Left ventricle myocardium superior (tissue), 1 donor: ENCODE data around the gene ZWILCH. TPM values are rescaled to one million over a fixed set of nuclear protein-coding genes. Genes with fewer than 3 reads are reported as not detected.
"Not testable (repeated sequence)": the region's sequence is repeated elsewhere in the genome, so short reads cannot be mapped to it uniquely, and the experiment has no call there.

Experiments
- ATAC-seq: fragments of 200-7000 bp; cut with Tn5 transposase; one replicate; pipeline ENCODE4 v1.9.1; 2020; ENCODE audit warnings: mild to moderate bottlenecking, moderate library complexity
- DNase-seq: peaks from one replicate; pipeline ENCODE4 v3.0.0-alpha.2; 2020
- intact Hi-C: fragments of 100-400 bp; cut with micrococcal nuclease; formaldehyde crosslinking; loops from one replicate; pipeline ENCODE4 v1.11.0; 2022
- total RNA-seq: library from RNA; stranded (reverse); fragmentation: NEBNext Ultra II Directional; extraction: Animal tissue kit (Norgen Biotek cat#: 25700); gene quantifications from one replicate; pipeline ENCODE4 v1.2.1, GENCODE V29; 2021
- donor health status: DM: no; HTN: yes; CAD: no; lungs with severe emphysema.

ZWILCH gene
- total RNA-seq, 1 donor from 2014 or later: 1.8 TPM

DNA sequence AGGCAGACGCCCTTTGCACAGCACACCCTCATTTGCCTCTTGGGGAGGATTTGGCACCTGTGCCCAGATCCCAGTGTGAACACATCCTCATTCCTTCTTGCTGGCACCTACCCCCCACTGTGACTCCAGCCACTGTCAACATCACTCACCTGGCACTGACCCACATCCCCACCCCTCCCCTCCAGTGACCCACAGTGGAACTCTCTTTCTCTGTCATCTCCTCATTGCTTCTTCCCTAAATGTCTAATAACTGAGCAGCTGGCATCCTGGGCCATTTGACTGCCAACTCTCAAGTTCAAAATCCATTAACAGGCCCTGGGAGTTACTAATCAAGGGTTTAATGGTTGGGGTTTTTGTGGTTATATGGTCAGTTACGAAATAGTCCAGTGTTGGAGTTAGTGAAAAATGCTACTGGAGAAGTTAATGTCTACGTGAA, 22.0 kb upstream of the ZWILCH start:
- ATAC-seq (peak; percentile 57), DNase-seq (no peak)
- intact Hi-C loops: no loop called here

DNA sequence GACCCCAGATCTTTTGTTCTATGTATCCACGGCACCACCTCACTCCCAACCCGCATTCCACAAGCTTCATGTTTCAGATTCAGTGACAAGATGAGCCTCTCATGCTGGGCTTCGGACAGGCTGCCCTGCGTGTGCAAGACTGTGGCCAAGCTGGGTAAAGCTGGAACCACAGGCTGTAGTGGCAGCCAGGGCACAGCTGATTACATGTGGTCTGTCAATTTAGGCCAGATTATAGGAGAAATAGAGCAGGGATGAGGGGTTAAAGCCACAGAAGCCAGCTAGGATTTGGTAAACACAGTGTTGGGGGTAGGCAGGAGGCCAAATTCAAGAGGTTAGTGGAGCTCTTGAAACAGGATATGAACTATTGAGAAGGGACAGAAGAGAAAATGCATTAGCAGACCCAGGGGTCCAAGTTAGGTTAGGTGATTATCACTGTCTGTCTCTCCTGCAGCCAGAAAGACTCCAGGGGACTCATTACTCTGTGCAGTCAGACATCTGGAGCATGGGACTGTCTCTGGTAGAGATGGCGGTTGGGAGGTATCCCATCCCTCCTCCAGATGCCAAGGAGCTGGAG, 20.5 kb upstream of the ZWILCH start:
- intact Hi-C loops: no loop called here
- ATAC-seq (no peak), DNase-seq (no peak)

DNA sequence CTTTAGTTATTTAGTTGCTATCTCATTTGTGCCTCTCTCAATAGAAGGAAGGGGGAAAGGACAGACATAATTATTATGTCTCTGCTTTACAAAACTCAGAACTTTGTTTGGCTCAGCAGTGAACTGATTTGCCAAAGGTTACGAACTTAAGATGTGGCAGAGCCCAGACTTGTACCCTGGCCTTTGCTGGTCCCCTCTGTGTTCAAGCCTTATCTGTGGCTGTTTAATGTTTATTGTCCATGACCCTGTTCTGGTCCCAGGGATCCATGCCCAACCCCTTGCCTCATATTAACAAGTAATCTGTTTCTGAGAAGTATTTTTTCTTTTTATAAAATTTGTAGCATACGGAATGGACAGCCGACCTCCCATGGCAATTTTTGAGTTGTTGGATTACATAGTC, 18.2 kb upstream of the ZWILCH start:
- ATAC-seq (no peak), DNase-seq (no peak)
- intact Hi-C loops: no loop called here

DNA sequence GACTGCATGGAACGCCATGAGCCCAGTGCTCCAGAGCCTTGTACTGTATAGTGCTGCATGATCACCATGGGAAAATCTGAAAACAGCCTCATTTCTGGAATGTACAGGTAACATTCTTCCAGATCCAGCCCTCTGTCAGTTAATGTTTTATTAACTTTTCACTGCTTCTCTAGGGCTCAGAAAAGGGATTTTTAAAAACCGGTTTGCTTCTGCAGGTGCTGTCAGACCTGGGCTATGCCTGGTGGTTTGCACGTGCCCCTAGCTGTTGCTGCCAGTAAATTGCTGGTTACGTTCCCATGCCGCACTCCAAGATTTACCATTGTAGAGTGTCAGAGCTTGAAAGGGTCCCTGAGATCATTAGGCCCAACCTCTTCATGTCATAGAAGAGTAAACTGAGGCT, 16.6 kb upstream of the ZWILCH start:
- DNase-seq: no peak
- intact Hi-C loops: no loop called here
- no peak for ATAC-seq

DNA sequence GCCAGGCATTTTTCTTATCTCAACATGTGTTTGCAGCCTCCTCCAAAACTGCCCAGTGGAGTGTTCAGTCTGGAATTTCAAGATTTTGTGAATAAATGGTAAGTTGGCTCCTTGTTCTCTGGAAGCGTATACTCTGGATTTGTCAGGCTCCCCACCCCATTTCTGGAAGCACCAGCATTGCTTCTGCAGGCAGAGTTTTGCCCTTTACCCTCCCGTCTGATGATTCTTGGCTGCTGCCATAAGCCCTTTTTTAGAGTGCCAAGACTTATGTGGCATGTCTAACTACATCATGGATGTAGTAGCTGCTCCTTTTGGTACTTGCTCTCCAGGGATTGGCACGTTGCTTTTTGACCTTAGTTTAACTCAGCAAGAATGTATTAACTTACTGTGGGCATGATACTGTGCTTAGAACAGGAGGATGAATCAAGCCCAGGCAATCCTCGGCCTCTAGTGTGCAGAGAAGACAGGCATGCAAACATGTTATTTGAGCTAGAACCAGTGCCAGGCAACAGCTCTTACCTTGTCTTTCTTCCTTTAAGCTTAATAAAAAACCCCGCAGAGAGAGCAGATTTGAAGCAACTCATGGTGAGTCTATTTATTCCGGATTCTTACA, 15.8 kb upstream of the ZWILCH start:
- intact Hi-C loops: no loop called here
- ATAC-seq: no peak
- DNase-seq: no peak

DNA sequence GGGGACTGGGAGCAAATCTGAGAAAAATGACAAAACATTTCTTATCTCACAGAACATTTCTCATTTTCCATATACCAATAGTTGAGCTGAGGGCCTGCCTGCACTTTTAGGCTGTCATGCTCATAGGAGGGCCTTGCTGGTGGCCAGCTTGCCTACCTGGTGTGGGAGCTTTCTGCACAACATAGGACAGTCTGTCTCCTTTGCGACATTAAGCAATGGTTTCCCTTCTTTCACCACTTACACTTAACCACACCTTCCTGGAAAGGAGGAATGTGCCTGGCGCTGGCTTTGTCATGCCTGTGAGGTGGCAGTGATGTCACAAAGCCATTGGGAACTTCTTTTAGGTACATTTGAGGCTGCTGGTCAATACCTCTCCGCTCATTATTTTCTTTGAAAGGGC, 13.3 kb upstream of the ZWILCH start:
- intact Hi-C loops: no loop called here
- ATAC-seq: no peak

DNA sequence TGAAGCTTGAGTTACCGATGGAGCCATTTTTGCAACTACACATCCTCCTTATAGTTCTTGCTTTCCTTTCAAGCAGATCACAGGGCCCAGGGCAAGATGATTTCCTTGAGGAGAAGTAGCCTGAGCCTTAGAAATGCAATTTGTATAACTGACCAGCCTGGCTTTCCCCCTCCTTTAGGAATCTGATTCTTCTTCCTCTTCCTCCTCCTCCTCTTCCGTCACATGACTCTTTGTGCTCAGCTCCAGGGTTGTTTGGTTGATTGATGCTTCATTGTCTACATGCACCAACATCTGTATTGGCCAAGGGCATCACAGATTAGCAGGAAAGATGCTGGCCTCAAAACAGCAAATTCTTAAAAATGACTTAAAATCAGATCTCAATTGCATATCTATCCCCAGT, 10.9 kb upstream of the ZWILCH start:
- ATAC-seq: no peak
- intact Hi-C loops: no loop called here
- DNase-seq: no peak

More for the DNA sequence above, 13.3 kb upstream of the ZWILCH start:
- no peak for DNase-seq

DNA sequence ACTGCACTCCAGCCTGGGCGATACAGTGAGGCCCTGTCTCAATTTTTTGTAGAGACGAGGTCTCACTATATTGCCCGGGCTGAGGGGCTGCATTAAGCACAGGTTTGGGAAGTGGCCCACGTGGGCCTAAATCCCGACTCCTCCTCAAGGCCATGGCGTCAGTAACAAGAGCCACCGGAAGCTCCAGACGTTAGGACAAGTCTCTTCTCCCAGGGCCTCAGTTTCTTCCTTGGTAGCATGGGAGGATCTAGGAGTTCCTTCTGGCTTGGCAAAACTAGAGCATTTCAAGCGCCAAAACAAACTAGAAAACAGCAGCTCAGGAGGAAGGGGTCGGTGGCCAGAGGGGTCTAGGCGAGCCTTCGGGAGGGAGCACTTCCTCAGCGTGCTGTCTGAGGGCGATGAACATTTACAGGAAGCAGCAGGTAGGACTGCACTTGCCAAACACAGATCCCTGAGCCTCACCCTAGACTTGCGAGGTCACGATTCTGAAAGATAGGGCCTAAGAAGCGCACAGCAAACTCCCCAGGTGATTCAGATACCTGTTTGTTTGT, 8.1 kb upstream of the ZWILCH start:
- intact Hi-C loops: no loop called here
- no peak for DNase-seq
- peak; percentile 22 for ATAC-seq

DNA sequence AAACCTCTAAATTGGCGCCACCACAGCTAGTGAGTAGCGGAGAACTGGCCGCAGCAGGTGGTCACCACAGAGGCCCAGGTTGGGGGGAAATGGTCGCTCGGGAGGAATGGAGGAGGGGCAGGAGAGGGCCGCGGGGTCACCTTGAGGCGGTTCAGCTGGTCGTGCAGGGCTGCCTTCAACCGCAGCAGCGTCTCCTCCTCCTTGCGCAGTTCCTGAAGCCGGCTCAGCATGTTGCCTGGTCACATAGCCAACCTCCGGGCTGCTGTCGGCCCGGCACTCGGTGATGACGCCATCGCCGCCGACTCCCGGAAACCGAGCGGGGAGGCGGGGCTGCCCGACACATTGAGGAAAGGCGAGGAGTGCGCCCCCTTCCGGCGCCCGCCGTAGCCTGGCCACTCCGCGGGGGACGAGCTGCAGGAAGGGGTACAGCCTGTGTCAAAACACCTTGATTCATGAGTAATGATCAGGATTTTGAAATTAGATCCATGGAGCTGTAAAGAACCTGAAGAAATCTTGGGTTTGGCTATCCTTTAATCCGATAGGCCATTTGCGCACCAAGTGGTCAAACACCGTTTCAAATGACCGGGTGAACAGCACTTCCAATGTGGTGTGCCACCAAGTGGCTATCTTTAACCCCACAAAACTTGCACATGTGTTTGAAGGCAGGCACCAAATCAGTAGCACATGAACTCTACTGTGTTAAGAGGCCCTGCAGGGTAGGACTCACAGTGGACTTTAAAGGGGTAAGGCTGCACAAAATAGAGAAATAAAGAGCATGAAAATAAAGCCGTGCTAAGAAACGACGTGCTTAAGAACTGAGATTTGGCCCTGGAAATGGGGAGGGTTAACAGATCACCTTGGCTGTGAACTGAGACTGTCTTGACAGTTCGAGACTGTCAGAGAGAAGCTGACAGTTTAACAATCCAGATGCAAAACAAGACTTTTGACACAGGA, 7.3 kb upstream of the ZWILCH start, which contains the start of gene SNAPC5:
TSS of gene SNAPC5 (minus strand) at position 261 of the 954 bp plus-strand sequence. CDS start at position 230, 31 bp downstream.
- DNase-seq (peak; percentile 99), ATAC-seq (peak; percentile 96)
- intact Hi-C loops: no loop called here

DNA sequence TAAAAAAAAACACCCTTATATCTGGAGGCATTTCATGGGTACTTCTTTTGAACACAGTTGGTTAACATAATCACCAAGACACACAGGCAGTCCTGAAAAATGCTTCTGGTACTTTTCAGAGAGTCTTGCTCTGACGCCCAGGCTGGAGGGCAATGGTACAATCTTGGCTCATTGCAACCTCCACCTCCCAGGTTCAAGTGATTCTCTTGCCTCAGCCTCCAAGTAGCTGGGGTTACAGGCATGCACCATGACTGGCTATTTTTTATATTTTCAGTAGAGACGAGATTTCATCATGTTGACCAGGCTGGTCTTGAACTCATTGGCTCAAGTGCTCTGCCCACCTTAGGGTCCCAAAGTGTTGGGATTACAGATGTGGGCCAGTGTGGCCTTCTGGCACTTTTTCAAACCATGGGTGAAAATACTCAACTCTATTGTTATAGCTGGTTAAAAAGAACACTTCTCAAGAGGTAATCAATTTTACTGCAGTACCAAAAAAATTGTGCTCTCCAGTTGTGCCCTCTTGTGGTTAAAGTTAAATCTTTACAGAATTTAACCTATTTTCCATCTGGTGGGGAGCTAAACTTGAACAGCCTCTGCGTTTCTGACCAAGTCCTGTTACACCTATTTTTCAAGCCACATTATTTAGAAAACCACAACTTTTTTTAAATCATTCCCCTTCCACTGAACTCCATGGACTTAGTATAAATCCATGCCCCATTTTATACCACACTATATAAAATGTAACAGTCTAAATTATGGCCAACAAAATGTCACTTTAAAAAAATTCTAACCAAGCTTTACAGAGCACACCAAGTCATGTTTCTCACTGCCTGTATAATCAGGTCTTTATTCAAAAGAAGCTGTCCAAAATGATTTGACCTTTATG, 6.4 kb upstream of the ZWILCH start:
- no peak for ATAC-seq
- intact Hi-C loops: no loop called here
- DNase-seq: no peak

DNA sequence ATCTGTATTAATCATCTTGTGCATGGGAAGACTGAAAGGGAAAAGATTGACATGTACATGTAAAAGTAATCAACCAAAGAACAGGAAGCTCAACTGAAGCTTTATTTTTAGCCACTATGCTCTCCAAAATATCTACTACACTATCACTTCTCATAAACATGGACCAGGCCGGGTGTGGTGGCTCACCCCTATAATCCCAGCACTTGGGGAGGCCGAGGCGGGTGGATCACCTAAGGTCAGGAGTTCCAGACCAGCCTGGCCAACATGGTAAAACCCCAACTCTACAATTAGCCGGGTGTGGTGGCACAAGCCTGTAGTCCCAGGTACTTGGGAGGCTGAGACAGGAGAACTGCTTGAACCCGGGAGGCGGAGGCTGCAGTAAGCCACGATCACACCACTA, 4.8 kb upstream of the ZWILCH start:
- ATAC-seq, DNase-seq: not testable (repeated sequence)
- intact Hi-C loops: loop anchor here (5.0 kb wide), 1 partner anchor 113 kb away; the partner anchor contains the start of gene MAP2K1

DNA sequence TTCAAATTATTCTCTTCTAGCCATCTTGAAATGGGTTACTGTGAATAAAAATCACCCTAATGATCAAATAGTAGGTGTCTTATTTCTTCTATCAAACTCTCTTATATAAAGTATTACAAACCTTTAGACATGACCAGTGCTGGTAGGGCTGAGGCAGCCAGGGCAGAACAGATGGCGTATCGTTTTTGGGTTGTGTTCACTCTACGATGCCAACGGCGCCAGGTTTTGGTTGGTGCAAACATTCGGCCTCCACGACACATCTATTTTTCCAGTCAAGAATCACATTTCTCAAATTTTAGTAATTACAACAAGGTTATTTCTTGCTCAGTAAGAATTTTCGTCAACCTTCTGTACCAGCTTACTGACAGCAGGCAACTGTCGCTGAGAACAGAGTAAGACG, 2.6 kb upstream of the ZWILCH start:
- intact Hi-C loops: loop anchor here (5.0 kb wide), 1 partner anchor 115 kb away; the partner anchor contains the start of gene MAP2K1
- ATAC-seq (no peak), DNase-seq (no peak)

DNA sequence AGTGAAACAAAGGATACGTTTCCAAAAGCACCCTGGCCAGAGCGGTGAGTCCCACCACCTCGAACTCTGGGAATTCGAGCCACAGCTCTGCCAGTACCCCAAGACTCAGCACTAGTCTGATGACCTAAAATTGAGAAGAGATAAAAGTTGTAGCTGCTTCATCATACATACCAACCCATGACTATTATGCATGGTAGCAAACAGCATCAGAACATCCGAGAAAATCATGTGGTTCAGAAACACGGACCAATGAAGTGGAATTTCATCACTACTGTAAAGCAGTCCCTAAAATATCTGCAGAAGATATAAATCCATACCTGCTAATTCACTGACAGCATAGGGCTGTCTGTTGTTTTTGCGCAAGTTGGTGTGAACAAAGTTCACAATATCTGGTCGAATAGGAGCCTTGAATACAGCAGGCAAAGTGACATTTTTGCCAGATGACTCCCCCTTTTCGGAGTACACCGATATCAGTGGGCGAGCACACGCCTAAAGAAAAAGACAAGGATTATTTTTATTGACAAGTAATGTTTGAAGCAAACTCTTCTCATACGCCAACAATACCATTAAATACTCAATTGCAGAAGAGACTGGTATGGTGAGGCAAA, 2.0 kb upstream of the ZWILCH start:
- DNase-seq, ATAC-seq: not testable (repeated sequence)
- intact Hi-C loops: loop anchor here (5.0 kb wide), 1 partner anchor 116 kb away; the partner anchor contains the start of gene MAP2K1

DNA sequence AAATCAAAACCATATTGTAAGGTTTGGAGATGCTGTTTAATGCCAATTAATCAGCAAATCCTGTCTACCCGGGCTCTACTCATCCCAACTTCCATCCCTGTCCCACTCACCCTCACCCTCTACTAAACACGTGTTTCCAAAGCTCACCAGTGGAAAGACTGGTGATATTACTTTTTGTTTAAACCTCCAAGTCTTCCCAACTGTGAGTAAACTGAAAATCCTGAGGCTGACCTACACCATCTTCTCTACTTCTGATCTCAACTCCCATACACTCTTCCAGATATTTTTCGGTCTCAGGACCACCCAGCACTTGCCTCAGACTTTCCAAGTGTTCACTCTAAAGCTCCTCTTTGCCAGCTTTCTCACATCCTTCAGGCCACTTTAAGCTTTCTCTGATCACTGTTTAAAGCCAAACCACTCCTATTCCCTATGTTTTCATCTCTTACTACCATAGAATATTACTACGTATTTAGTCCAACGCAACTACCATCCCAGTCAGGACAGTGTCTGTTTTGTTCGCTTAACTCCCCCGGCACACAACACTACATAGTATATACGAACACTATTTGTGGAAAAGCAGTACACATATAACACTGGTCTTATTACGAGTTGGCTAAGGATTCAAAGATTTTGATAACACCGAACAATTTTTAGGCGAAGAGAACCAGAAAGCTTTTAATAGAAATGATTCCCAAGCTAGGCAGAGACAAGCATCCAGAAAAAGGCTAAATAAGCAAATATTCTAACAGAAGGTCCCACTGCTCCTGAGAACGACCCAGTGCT, 1.2 kb upstream of the ZWILCH start:
- intact Hi-C loops: loop anchor here (5.0 kb wide), 1 partner anchor 117 kb away; the partner anchor contains the start of gene MAP2K1

DNA sequence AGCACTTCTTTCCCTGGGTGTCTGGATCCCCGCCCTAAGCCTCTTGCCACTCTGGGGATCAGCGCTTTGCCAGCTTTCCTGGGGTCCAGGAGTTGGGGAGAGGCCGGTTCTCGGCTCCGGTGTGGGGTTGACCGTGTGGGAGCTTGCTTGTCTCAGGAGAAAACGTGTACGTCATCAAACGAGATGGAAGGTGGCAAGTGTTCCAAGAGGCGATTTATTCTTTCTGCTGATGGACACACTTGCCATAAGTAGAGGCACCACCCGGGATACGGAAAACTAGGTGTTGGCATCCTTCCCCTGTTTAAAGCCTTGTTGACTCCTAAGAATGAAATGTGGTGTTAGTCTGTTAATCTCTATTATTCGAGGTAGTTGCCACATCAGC, 295 bp downstream of the ZWILCH start:
- intact Hi-C loops: no loop called here
- ATAC-seq: no peak
- no peak for DNase-seq

More for the DNA sequence above, 1.2 kb upstream of the ZWILCH start:
- ATAC-seq: no peak
- DNase-seq: no peak

DNA sequence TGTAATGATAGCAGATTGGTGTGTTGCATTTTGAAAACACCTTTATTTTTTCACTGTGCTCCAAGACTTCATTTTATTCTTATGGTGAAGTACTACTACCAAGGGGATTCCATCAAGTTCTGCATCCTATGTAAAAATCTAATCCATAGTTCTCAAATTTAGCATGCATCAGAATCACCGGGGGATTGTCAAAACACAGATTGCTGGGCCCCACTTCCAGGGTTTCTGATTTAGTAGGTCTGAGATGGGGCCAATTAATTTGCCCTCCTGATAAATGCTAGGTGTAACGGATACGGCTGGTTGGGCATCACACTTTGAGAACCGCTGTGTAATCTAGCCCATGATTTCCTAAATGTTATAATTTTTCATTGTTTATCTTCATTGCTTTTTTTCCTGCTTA, 692 bp downstream of the ZWILCH start:
- ATAC-seq (no peak), DNase-seq (no peak)
- intact Hi-C loops: no loop called here

DNA sequence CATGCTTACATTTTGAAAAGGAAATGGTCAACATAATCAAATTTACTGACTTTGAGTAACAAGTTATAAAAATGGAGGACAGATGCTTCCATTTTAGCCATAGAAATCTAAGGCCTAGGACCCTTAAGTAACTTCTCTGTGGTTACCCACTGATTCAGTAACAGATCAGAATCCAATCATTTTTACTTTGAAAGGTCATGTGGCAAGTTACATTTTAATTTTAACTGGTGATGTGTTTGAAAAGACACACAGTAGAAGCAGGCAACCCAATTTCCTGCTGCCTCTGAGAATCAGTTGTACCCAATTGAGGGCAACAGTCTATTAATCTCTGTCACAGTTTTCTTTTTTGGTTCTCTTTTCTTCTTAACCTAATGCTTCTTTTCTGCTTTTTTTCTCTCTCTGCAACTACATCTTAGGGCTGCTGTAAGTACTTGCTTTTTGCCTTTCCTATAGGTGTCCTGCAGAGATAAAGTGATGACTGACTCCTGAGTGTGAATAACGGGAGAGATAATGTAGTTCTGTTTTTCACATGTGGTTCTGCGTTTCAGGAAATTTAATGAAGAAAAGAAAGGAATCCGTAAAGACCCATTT, 3.3 kb downstream of the ZWILCH start:
- intact Hi-C loops: no loop called here
- ATAC-seq (no peak), DNase-seq (no peak)
